ENCODE results near the gene PTPRE.

The PTPRE gene

GRCh38 chr10:127999297-128000129, 92.6 kb downstream of the PTPRE start:
- no peak for TF ChIP-seq CTCF (IDR thresholded peaks at IDR 0.05; ENCODE audit: low read depth, low read length, missing control alignments)
- in situ Hi-C loops (cut with HindIII; ENCODE audit: low sequenced_read_pairs), result no loop called here
- no peak overlapping the region for H3K4me3 ChIP-seq (ENCODE audit: low read depth, low read length)
- no peak for DNase-seq (ENCODE audit: low read depth)

- no peak for DNase-seq (ENCODE audit: low read depth)
- in situ Hi-C loops (cut with HindIII; ENCODE audit: low sequenced_read_pairs), result no loop called here
- TF ChIP-seq CTCF (IDR thresholded peaks at IDR 0.05; ENCODE audit: low read depth, low read length, missing control alignments), result no peak
- H3K4me3 ChIP-seq (ENCODE audit: low read depth, low read length), result no peak overlapping the region
Measured at GRCh38 chr10:128000471-128001362, 93.8 kb downstream of the PTPRE start.

- no peak overlapping the region for H3K4me3 ChIP-seq (ENCODE audit: low read depth, low read length)
- no peak for DNase-seq (ENCODE audit: low read depth)
- TF ChIP-seq CTCF (IDR thresholded peaks at IDR 0.05; ENCODE audit: low read depth, low read length, missing control alignments), result no peak
- in situ Hi-C loops (cut with HindIII; ENCODE audit: low sequenced_read_pairs), result no loop called here
Measured at GRCh38 chr10:128001363-128001745, 94.5 kb downstream of the PTPRE start.

- in situ Hi-C loops (cut with HindIII; ENCODE audit: low sequenced_read_pairs), result no loop called here
- no peak for DNase-seq (ENCODE audit: low read depth)
- TF ChIP-seq CTCF (IDR thresholded peaks at IDR 0.05; ENCODE audit: low read depth, low read length, missing control alignments), result no peak
- no peak overlapping the region for H3K4me3 ChIP-seq (ENCODE audit: low read depth, low read length)
Measured at GRCh38 chr10:128001849-128002248, 94.9 kb downstream of the PTPRE start.

- TF ChIP-seq CTCF (IDR thresholded peaks at IDR 0.05; ENCODE audit: low read depth, low read length, missing control alignments), result no peak
- no peak overlapping the region for H3K4me3 ChIP-seq (ENCODE audit: low read depth, low read length)
- in situ Hi-C loops (cut with HindIII; ENCODE audit: low sequenced_read_pairs), result no loop called here
- DNase-seq (ENCODE audit: low read depth), result no peak
Measured at GRCh38 chr10:128003521-128003920, 96.6 kb downstream of the PTPRE start.

- no peak for TF ChIP-seq CTCF (IDR thresholded peaks at IDR 0.05; ENCODE audit: low read depth, low read length, missing control alignments)
- H3K4me3 ChIP-seq (ENCODE audit: low read depth, low read length), result no peak overlapping the region
- no peak for DNase-seq (ENCODE audit: low read depth)
- in situ Hi-C loops (cut with HindIII; ENCODE audit: low sequenced_read_pairs), result no loop called here
Measured at GRCh38 chr10:128005858-128006257, 99.0 kb downstream of the PTPRE start.
